ENCODE results near the gene TRNAU1AP.

DNA sequence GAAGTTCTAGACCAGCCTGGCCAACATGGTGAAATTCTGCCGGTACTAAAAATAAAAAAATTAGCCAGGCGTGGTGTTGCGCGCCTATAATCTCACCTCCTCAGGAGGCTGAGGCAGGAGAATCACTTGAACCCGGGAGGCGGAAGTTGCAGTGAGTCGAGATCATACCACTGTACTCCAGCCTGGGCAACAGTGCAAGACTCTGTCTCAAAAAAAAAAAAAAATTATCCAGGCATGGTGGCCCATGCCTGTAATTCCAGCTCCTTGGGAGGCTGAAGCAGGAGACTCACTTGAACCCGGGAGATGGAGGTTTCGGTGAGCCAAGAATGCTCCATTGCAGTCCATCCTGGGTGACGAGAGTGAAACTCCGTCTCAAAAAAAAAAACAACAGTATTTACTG, 20.7 kb downstream of the TRNAU1AP start:
- TF ChIP-seq, protein P1, sequence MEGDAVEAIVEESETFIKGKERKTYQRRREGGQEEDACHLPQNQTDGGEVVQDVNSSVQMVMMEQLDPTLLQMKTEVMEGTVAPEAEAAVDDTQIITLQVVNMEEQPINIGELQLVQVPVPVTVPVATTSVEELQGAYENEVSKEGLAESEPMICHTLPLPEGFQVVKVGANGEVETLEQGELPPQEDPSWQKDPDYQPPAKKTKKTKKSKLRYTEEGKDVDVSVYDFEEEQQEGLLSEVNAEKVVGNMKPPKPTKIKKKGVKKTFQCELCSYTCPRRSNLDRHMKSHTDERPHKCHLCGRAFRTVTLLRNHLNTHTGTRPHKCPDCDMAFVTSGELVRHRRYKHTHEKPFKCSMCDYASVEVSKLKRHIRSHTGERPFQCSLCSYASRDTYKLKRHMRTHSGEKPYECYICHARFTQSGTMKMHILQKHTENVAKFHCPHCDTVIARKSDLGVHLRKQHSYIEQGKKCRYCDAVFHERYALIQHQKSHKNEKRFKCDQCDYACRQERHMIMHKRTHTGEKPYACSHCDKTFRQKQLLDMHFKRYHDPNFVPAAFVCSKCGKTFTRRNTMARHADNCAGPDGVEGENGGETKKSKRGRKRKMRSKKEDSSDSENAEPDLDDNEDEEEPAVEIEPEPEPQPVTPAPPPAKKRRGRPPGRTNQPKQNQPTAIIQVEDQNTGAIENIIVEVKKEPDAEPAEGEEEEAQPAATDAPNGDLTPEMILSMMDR (IDR thresholded peaks at IDR 0.05; ENCODE audit: insufficient read depth, low read length): no peak
- TF ChIP-seq REST (IDR thresholded peaks at IDR 0.05; ENCODE audit: insufficient replicate concordance, low read depth): no peak
- no peak for TF ChIP-seq POLR2AphosphoS5 (IDR thresholded peaks at IDR 0.05; ENCODE audit: low read depth)
- TF ChIP-seq SPI1 (IDR thresholded peaks at IDR 0.05; ENCODE audit: borderline replicate concordance, low read depth): no peak

Data from HL-60 (cell line).